HepG2 (cell line): ENCODE data around the gene SGCB. TPM values are rescaled to one million over a fixed set of nuclear protein-coding genes. Genes with fewer than 3 reads are reported as not detected.

ENCODE experiments used
- ATAC-seq: fragments of 200-7000 bp; cut with Tn5 transposase; 3 replicates; pipeline ENCODE4 v1.9.1; 2020; ENCODE audit warnings: mild to moderate bottlenecking, moderate library complexity
- BruUV-seq: library from RNA; stranded (reverse); fragments of 400-500 nt; replicated peaks from 2 replicates; lab custom pipeline; 2021; lab: Mats Ljungman, UMichigan
- CTCF ChIA-PET: fragments of 300-600 bp; formaldehyde crosslinking; extraction: SDS; loops from one replicate; lab custom pipeline; 2021; ENCODE audit warnings: low total read pairs, inconsistent platforms, low intra/inter-chr PET ratio; lab: Yijun Ruan, JAX
- POLR2A ChIA-PET: fragments of 350-600 bp; sonication (Branson Sonifier 250); formaldehyde crosslinking; loops from one replicate; lab custom pipeline; 2020; ENCODE audit warnings: antibody characterized with exemption, inconsistent platforms; lab: Yijun Ruan, JAX
- DNase-seq: peaks from one replicate; pipeline ENCODE4 v3.0.0-alpha.2; 2015; ENCODE audit warnings: low spot score
- FAIRE-seq: peaks from 3 replicates; lab custom pipeline; 2011; peaks lifted over from hg19 to GRCh38; lab: Jason Lieb, UNC
- H2AFZ ChIP-seq: one replicate; pipeline ENCODE4 v1.6.1; 2011; ENCODE audit warnings: low read length, inconsistent platforms
- H3K27ac ChIP-seq: fragments of 300-600 bp; 3 replicates; pipeline ENCODE4 v1.8.0; 2011; ENCODE audit warnings: mixed run types, mild to moderate bottlenecking, mixed read lengths, low read length, inconsistent platforms; ENCODE audit not compliant: insufficient read depth; ENCODE audit errors: extremely low read length
- H3K27me3 ChIP-seq, 2 experiments: fragments of 200-600 bp in 1 of 2; 2 replicates in 1 of 2; 3 replicates in 1 of 2; pipeline versions ENCODE4 v1.6.0 to v1.8.0; 2011; ENCODE audit warnings: low read length in 2 of 2, mild to moderate bottlenecking in 2 of 2, moderate library complexity in 2 of 2, inconsistent platforms in 1 of 2; ENCODE audit not compliant: insufficient read depth in 2 of 2, control insufficient read depth in 1 of 2
- H3K36me3 ChIP-seq, 2 experiments: fragments of 200-600 bp in 1 of 2; replicated peaks in 1 of 2; 2 replicates in 1 of 2; 3 replicates in 1 of 2; pipeline versions ENCODE4 v1.5.1 to v1.8.0; 2011; ENCODE audit warnings: low read length in 2 of 2, inconsistent platforms in 1 of 2; ENCODE audit not compliant: insufficient read depth in 2 of 2, control insufficient read depth in 1 of 2
- H3K4me1 ChIP-seq: 2 replicates; pipeline ENCODE4 v1.5.1; 2012; ENCODE audit warnings: low read length, inconsistent platforms; ENCODE audit not compliant: insufficient read depth
- H3K4me2 ChIP-seq: 2 replicates; pipeline ENCODE4 v1.6.0; 2011; ENCODE audit warnings: low read depth, low read length, inconsistent platforms
- H3K4me3 ChIP-seq, 3 experiments: fragments of 200-600 bp in 1 of 3; sonication (generic), shearing (Covaris generic) in 1 of 3; replicated peaks in 1 of 3; 2 replicates each; pipeline ENCODE4 v1.5.1; 2011 to 2016; ENCODE audit warnings: low read length in 3 of 3, inconsistent platforms in 2 of 3, low read depth in 2 of 3, mild to moderate bottlenecking in 2 of 3, control low read depth in 1 of 3, mixed read lengths in 1 of 3; ENCODE audit not compliant: insufficient read depth in 1 of 3
- H3K79me2 ChIP-seq: one replicate; pipeline ENCODE4 v1.6.1; 2011; ENCODE audit warnings: low read length, inconsistent platforms; ENCODE audit not compliant: insufficient read depth
- H3K9ac ChIP-seq: 2 replicates; pipeline ENCODE4 v1.6.0; 2011; ENCODE audit warnings: mild to moderate bottlenecking, low read depth, low read length, inconsistent platforms; ENCODE audit not compliant: insufficient read depth
- H3K9me3 ChIP-seq: 2 replicates; pipeline ENCODE4 v1.5.1; 2012; ENCODE audit warnings: mild to moderate bottlenecking, low read length
- H4K20me1 ChIP-seq: 2 replicates; pipeline ENCODE4 v1.6.0; 2011; ENCODE audit warnings: inconsistent platforms, mild to moderate bottlenecking, low read length, moderate library complexity; ENCODE audit not compliant: insufficient read depth
- ADNP ChIP-seq: sonication (generic); formaldehyde crosslinking; IDR thresholded peaks from 2 replicates; pipeline ENCODE4 v1.4.0; 2020; ENCODE audit warnings: missing genetic modification reagents
- GABPB1 ChIP-seq: IDR thresholded peaks from 2 replicates; pipeline ENCODE4 v1.6.1; 2016; ENCODE audit warnings: mild to moderate bottlenecking, missing genetic modification reagents, moderate library complexity, missing compliant biosample characterization
- KDM6A ChIP-seq: IDR thresholded peaks from 2 replicates; pipeline ENCODE4 v1.6.1; 2016; ENCODE audit warnings: low read depth
- PHF8 ChIP-seq: sonication (generic); formaldehyde crosslinking; IDR thresholded peaks from 2 replicates; pipeline ENCODE4 v1.5.0; 2020; ENCODE audit warnings: missing genetic modification reagents
- ZBTB7A ChIP-seq: sonication (generic); formaldehyde crosslinking; IDR thresholded peaks from 2 replicates; pipeline ENCODE4 v1.8.0; 2022; ENCODE audit warnings: mild to moderate bottlenecking, missing genetic modification reagents
- ZNF33A ChIP-seq: sonication (generic); formaldehyde crosslinking; IDR thresholded peaks from 2 replicates; pipeline ENCODE4 v1.5.1; 2020; ENCODE audit warnings: missing genetic modification reagents, mild to moderate bottlenecking, moderate library complexity, borderline replicate concordance
- WGBS: methylation state at CpG from one replicate; pipeline ENCODE4 v1.1.6; 2017; ENCODE audit warnings: low lambda C conversion rate; 5-methylcytosine and 5-hydroxymethylcytosine counted together
- in situ Hi-C: cut with HindIII; loops from 2 replicates; pipeline ENCODE4 v1.10.0; 2017; ENCODE audit warnings: low pct_unique_long_range_greater_than_20kb; ENCODE audit not compliant: extremely low pct_ligation_motif_present
- intact Hi-C: fragments of 100-400 bp; cut with micrococcal nuclease; formaldehyde crosslinking; loops from one replicate; pipeline ENCODE4 v1.10.0; 2022; ENCODE audit not compliant: unreplicated experiment
- polyA plus RNA-seq, 8 experiments: library from polyadenylated mRNA; depleted of rRNA in 3 of 8; stranded (reverse) in 7 of 8; unstranded in 1 of 8; fragments of >200 nt; fragmentation: Illumina TruSeq in 4 of 8; extraction: Trizol in 4 of 8; gene quantifications; 2 replicates each; pipeline versions ENCODE4 v1.2.1 to v1.2.3, GENCODE V29; 2011 to 2016; ENCODE audit warnings: low read depth in 4 of 8, missing spikeins in 1 of 8, mixed read lengths in 1 of 8; ENCODE audit not compliant: insufficient read depth in 1 of 8
- total RNA-seq, 5 experiments: library from RNA; depleted of rRNA; stranded (reverse); fragments of >200 nt; fragmentation: Illumina TruSeq; extraction: Trizol; gene quantifications; 2 replicates each; pipeline ENCODE4 v1.2.3, GENCODE V29; 2016; ENCODE audit warnings: low read depth in 1 of 5
- TF ChIP-seq, protein P1 (sequence below): sonication (generic); IDR thresholded peaks from 2 replicates; pipeline ENCODE4 v1.6.1; 2016; ENCODE audit warnings: low read depth, borderline replicate concordance
- TF ChIP-seq, protein P2 (sequence below): sonication (generic); formaldehyde crosslinking; IDR thresholded peaks from 2 replicates; pipeline ENCODE4 v1.8.1; 2022; ENCODE audit warnings: mild to moderate bottlenecking, missing genetic modification reagents

SGCB gene
- total and polyA plus RNA-seq, 2 of the 13 experiments (the other 11 are each of a cell fraction or from before 2014, with no cell fraction given): 2.2 to 4.8 TPM

DNA sequence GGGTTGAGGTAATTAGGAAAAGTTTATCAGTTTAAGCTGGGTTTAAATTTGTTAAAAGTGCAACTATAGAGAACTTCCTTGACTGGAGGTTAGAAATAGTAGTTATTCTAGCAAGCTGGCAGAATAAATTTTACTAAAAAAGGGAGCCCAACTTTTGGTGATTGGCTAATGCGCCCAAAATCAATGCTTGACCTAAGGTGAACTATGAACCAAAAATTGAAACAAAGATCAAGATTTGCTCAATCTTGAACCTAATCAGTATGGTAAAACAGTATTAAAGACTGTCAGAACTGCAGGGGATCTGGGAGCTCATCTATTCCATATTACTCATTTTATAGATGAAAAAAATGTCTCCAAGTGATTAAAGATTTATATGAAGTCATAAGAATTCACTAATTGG lies 6.9 kb upstream of the SGCB start (continued):
- TF ChIP-seq ZNF33A: no peak
- TF ChIP-seq KDM6A (CRISPR knock-in tag): no peak
- TF ChIP-seq, protein P1, sequence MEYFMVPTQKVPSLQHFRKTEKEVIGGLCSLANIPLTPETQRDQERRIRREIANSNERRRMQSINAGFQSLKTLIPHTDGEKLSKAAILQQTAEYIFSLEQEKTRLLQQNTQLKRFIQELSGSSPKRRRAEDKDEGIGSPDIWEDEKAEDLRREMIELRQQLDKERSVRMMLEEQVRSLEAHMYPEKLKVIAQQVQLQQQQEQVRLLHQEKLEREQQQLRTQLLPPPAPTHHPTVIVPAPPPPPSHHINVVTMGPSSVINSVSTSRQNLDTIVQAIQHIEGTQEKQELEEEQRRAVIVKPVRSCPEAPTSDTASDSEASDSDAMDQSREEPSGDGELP: no peak

DNA sequence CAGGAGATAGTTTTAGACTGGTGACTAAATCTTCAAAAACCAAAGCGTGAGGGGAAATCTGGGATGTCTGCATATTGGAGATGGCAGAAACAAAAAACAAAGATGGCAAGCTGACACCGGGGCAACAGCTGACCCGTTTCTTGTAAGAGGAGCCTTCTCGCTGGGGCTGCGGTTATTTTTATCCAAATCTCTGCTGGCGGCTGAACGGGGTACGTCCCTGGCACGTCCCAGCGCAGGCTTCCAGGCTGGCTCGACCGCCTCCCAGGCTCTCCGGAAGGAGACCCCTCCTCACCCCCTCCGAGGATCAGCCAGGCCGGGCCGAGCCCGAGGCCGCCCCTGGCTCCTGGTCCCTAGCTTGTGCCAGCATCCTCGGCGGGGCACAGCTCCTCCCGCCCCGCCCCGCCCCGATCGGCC lies 403 bp downstream of the SGCB start:
- in situ Hi-C loops: no loop called here
- ChIA-PET POLR2A (interaction anchor here (1.2 kb wide), 2 partner anchors 15 to 195 kb away, joined by 5 to 11 read pairs; partner anchors contain the start of gene DCUN1D4), CTCF (no interaction called here)
- peak overlapping the region; percentile 62 for H2AFZ ChIP-seq
- no peaks in the 10 kb centered on the region for H4K20me1 ChIP-seq
- no peak overlapping the region for H3K27ac ChIP-seq
- H3K4me2 ChIP-seq: peak overlapping the region; percentile 84
- DNase-seq: no peak
- H3K27me3 ChIP-seq: no peaks in the 10 kb centered on the region; a peak in 1 of 5 replicates
- H3K4me1 ChIP-seq: peaks cover 30% of the 10 kb centered on the region
- H3K9ac ChIP-seq: peak overlapping the region; percentile 67
- 6% methylated on average over 13 of the region's 25 CpGs for WGBS
- H3K4me3 ChIP-seq: peak overlapping the region; percentile 77 to 87 (median 81)
- H3K79me2 ChIP-seq: no peaks in the 10 kb centered on the region
- no peaks in the 10 kb centered on the region for H3K9me3 ChIP-seq
- TF ChIP-seq ZBTB7A (CRISPR knock-in tag) (0 out of 2 replicates have a peak, but pooled peaks have one; percentile 23), ADNP (CRISPR knock-in tag) (no peak), GABPB1 (CRISPR knock-in tag) (peak; percentile 48; the same call in 1 of the 2 replicates), PHF8 (CRISPR knock-in tag) (peak; percentile 8)
- TF ChIP-seq, protein P2, sequence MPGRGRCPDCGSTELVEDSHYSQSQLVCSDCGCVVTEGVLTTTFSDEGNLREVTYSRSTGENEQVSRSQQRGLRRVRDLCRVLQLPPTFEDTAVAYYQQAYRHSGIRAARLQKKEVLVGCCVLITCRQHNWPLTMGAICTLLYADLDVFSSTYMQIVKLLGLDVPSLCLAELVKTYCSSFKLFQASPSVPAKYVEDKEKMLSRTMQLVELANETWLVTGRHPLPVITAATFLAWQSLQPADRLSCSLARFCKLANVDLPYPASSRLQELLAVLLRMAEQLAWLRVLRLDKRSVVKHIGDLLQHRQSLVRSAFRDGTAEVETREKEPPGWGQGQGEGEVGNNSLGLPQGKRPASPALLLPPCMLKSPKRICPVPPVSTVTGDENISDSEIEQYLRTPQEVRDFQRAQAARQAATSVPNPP (CRISPR knock-in tag): no peak
- intact Hi-C loops: no loop called here
- FAIRE-seq: no peak
- ATAC-seq: peak; percentile 62
- no TSS peak for BruUV-seq
- H3K36me3 ChIP-seq: no peaks in the 10 kb centered on the region
